22Rv1 (cell line): ENCODE data around the gene RTP2.

Experiments used
- CTCF ChIP-seq: fragments of 450-650 bp; IDR thresholded peaks from 2 replicates; pipeline ENCODE4 v1.5.1; 2017; ENCODE audit warnings: mild to moderate bottlenecking
- ZFX ChIP-seq: fragments of 450-650 bp; IDR thresholded peaks from 2 replicates; pipeline ENCODE4 v1.6.1; 2017; ENCODE audit warnings: antibody characterized with exemption, borderline replicate concordance

GRCh38 chr3:187673012-187673411 is 29.3 kb downstream of the RTP2 start:
- TF ChIP-seq CTCF (no peak), ZFX (no peak)
